Trophoblast cell (in vitro differentiated cells and primary cell): Measurements from ENCODE around the gene IL32.

ENCODE experiments used
- DNase-seq, 2 donors: peaks; one replicate each; pipeline ENCODE4 v3.0.0-alpha.2; 2016
- H2AFZ ChIP-seq: 2 replicates; pipeline ENCODE4 v1.6.1; 2013; ENCODE audit warnings: low read length, moderate library complexity, mild to moderate bottlenecking; ENCODE audit not compliant: insufficient read depth, poor library complexity
- H2AK5ac ChIP-seq: 2 replicates; pipeline ENCODE4 v1.6.1; 2013; ENCODE audit warnings: mild to moderate bottlenecking, low read length
- H2BK120ac ChIP-seq: 2 replicates; pipeline ENCODE4 v1.6.1; 2013; ENCODE audit warnings: low read length, mild to moderate bottlenecking, moderate library complexity; ENCODE audit not compliant: insufficient read depth, poor library complexity
- H2BK12ac ChIP-seq: 2 replicates; pipeline ENCODE4 v1.6.1; 2013; ENCODE audit warnings: mild to moderate bottlenecking, low read length, moderate library complexity
- H2BK5ac ChIP-seq: 2 replicates; pipeline ENCODE4 v1.6.1; 2013; ENCODE audit warnings: low read length, low read depth, moderate library complexity, mild to moderate bottlenecking; ENCODE audit not compliant: poor library complexity
- H3K14ac ChIP-seq: 2 replicates; pipeline ENCODE4 v1.6.1; 2013; ENCODE audit warnings: mild to moderate bottlenecking, low read length
- H3K18ac ChIP-seq: 2 replicates; pipeline ENCODE4 v1.6.1; 2013; ENCODE audit warnings: mild to moderate bottlenecking, low read length
- H3K23ac ChIP-seq: 2 replicates; pipeline ENCODE4 v1.6.1; 2013; ENCODE audit warnings: low read length
- H3K27ac ChIP-seq: 2 replicates; pipeline ENCODE4 v1.5.1; 2013; ENCODE audit warnings: low read depth, mild to moderate bottlenecking, inconsistent platforms, low read length, moderate library complexity
- H3K27me3 ChIP-seq: 2 replicates; pipeline ENCODE4 v1.6.1; 2013; ENCODE audit warnings: inconsistent platforms, mild to moderate bottlenecking, low read length, moderate library complexity; ENCODE audit not compliant: insufficient read depth
- H3K36me3 ChIP-seq, 2 experiments: 1 replicate in 1 of 2; 2 replicates in 1 of 2; pipeline ENCODE4 v1.6.1; 2013; ENCODE audit warnings: low read length in 2 of 2, mild to moderate bottlenecking in 2 of 2, moderate library complexity in 1 of 2; ENCODE audit not compliant: insufficient read depth in 2 of 2, control insufficient read depth in 1 of 2
- H3K4ac ChIP-seq: 2 replicates; pipeline ENCODE4 v1.6.1; 2013; ENCODE audit warnings: low read depth, mild to moderate bottlenecking, low read length, moderate library complexity
- H3K4me1 ChIP-seq, 2 experiments: 1 replicate in 1 of 2; 2 replicates in 1 of 2; pipeline ENCODE4 v1.6.1; 2013; ENCODE audit warnings: low read length in 2 of 2, mild to moderate bottlenecking in 2 of 2, moderate library complexity in 1 of 2; ENCODE audit not compliant: insufficient read depth in 2 of 2, control insufficient read depth in 1 of 2
- H3K4me2 ChIP-seq: 2 replicates; pipeline ENCODE4 v1.6.1; 2013; ENCODE audit warnings: inconsistent platforms, mild to moderate bottlenecking, low read length, moderate library complexity
- H3K4me3 ChIP-seq: 2 replicates; pipeline ENCODE4 v1.5.1; 2013; ENCODE audit warnings: mild to moderate bottlenecking, low read depth, low read length, inconsistent platforms
- H3K79me1 ChIP-seq: one replicate; pipeline ENCODE4 v1.6.1; 2013; ENCODE audit warnings: low read length
- H3K79me2 ChIP-seq: 2 replicates; pipeline ENCODE4 v1.6.1; 2013; ENCODE audit warnings: low read length, mild to moderate bottlenecking; ENCODE audit not compliant: control insufficient read depth, insufficient read depth, poor library complexity
- H3K9ac ChIP-seq: 2 replicates; pipeline ENCODE4 v1.6.1; 2013; ENCODE audit warnings: mild to moderate bottlenecking, low read length
- H3K9me3 ChIP-seq: 2 replicates; pipeline ENCODE4 v1.6.1; 2013; ENCODE audit warnings: low read depth, mild to moderate bottlenecking, control low read depth, inconsistent platforms, low read length; ENCODE audit not compliant: insufficient read depth
- H4K12ac ChIP-seq: 2 replicates; pipeline ENCODE4 v1.6.1; 2013; ENCODE audit warnings: low read depth, mild to moderate bottlenecking, low read length, moderate library complexity
- H4K8ac ChIP-seq: 2 replicates; pipeline ENCODE4 v1.6.1; 2013; ENCODE audit warnings: low read depth, mild to moderate bottlenecking, low read length, moderate library complexity
- H4K91ac ChIP-seq: one replicate; pipeline ENCODE4 v1.6.1; 2013; ENCODE audit warnings: low read depth, mild to moderate bottlenecking, low read length, moderate library complexity
- WGBS: extraction: QIAGEN DNeasy Blood & Tissue Kit; methylation state at CpG from one replicate; pipeline ENCODE4 v1.1.7; 2013; ENCODE audit warnings: missing lambda C conversion rate; ENCODE audit not compliant: insufficient read length, insufficient coverage; ENCODE audit errors: extremely low coverage; 5-methylcytosine and 5-hydroxymethylcytosine counted together

Gene IL32

GRCh38 chr16:3059723-3060242 lies 5.7 kb upstream of the IL32 start:
- H3K23ac ChIP-seq = no peak overlapping the region
- H4K91ac ChIP-seq = peak overlapping the region; percentile 78
- H3K4me3 ChIP-seq = no peak overlapping the region
- peaks cover 10% of the 10 kb centered on the region for H3K79me1 ChIP-seq
- H3K14ac ChIP-seq = peak overlapping the region; percentile 55
- H3K4me2 ChIP-seq = peak overlapping the region; percentile 71
- peak overlapping the region; percentile 46 for H3K27ac ChIP-seq
- no peak for DNase-seq
- H2BK120ac ChIP-seq = peak overlapping the region; percentile 3
- peak overlapping the region; percentile 30 for H2BK12ac ChIP-seq
- H2AK5ac ChIP-seq = no peak overlapping the region
- H2AFZ ChIP-seq = peak overlapping the region; percentile 39
- H3K79me2 ChIP-seq = peaks cover 5% of the 10 kb centered on the region
- H3K4ac ChIP-seq = peak overlapping the region; percentile 18
- peak overlapping the region; percentile 41 for H3K18ac ChIP-seq
- H4K8ac ChIP-seq = peak overlapping the region; percentile 80
- peaks cover under 1% of the 10 kb centered on the region in 2 experiments for H3K36me3 ChIP-seq
- no peaks in the 10 kb centered on the region for H3K9me3 ChIP-seq
- no peak overlapping the region for H2BK5ac ChIP-seq
- H3K27me3 ChIP-seq = no peaks in the 10 kb centered on the region
- H4K12ac ChIP-seq = peak overlapping the region; percentile 7
- peaks cover 11 to 12% of the 10 kb centered on the region in 2 experiments for H3K4me1 ChIP-seq
- WGBS = no CpG with 5 or more reads among the region's 9 CpGs
- H3K9ac ChIP-seq = peak overlapping the region; percentile 73

GRCh38 chr16:3060339-3061127 lies 4.9 kb upstream of the IL32 start:
- no peak overlapping the region for H3K27ac ChIP-seq
- no peak overlapping the region for H3K18ac ChIP-seq
- H3K79me1 ChIP-seq = peaks cover 10% of the 10 kb centered on the region
- H2AK5ac ChIP-seq = peak overlapping the region; percentile 3
- WGBS = no CpG with 5 or more reads among the region's 14 CpGs
- H3K9me3 ChIP-seq = no peaks in the 10 kb centered on the region
- no peak overlapping the region for H3K14ac ChIP-seq
- H4K8ac ChIP-seq = no peak overlapping the region
- H3K9ac ChIP-seq = no peak overlapping the region
- H2BK120ac ChIP-seq = no peak overlapping the region
- H3K4ac ChIP-seq = no peak overlapping the region
- H4K12ac ChIP-seq = no peak overlapping the region
- no peak overlapping the region for H3K4me3 ChIP-seq
- H2BK5ac ChIP-seq = no peak overlapping the region
- no peak overlapping the region for H2BK12ac ChIP-seq
- no peak overlapping the region for H4K91ac ChIP-seq
- no peaks in the 10 kb centered on the region for H3K27me3 ChIP-seq
- H3K23ac ChIP-seq = no peak overlapping the region
- DNase-seq = no peak
- H2AFZ ChIP-seq = peak overlapping the region; percentile 6
- peaks cover 16 to 19% of the 10 kb centered on the region in 2 experiments for H3K4me1 ChIP-seq
- no peak overlapping the region for H3K4me2 ChIP-seq
- no peaks in the 10 kb centered on the region for H3K36me3 ChIP-seq
- peaks cover 5% of the 10 kb centered on the region for H3K79me2 ChIP-seq

- Histone ChIP-seq H3K4me1 (peaks cover 16 to 19% of the 10 kb centered on the region in 2 experiments), H3K27me3 (no peaks in the 10 kb centered on the region), H3K4me2 (no peak overlapping the region), H3K79me1 (peaks cover 10% of the 10 kb centered on the region), H3K18ac (no peak overlapping the region), H2BK5ac (no peak overlapping the region), H2AFZ (no peak overlapping the region), H3K4me3 (no peak overlapping the region), H3K27ac (no peak overlapping the region), H3K23ac (no peak overlapping the region), H3K9me3 (no peaks in the 10 kb centered on the region), H4K8ac (no peak overlapping the region), H3K4ac (no peak overlapping the region), H3K9ac (no peak overlapping the region), H2AK5ac (no peak overlapping the region), H3K36me3 (no peaks in the 10 kb centered on the region), H2BK12ac (no peak overlapping the region), H4K12ac (no peak overlapping the region), H4K91ac (no peak overlapping the region), H2BK120ac (no peak overlapping the region), H3K14ac (no peak overlapping the region), H3K79me2 (peaks cover 5% of the 10 kb centered on the region)
- WGBS = no CpG with 5 or more reads among the region's 6 CpGs
- no peak for DNase-seq
These were observed 2.9 kb upstream of the IL32 start for GRCh38 chr16:3062553-3062952.

- no peaks in the 10 kb centered on the region for H3K9me3 ChIP-seq
- H4K91ac ChIP-seq = no peak overlapping the region
- no CpG with 5 or more reads among the region's 8 CpGs for WGBS
- no peak overlapping the region for H3K27ac ChIP-seq
- no peak overlapping the region for H2AK5ac ChIP-seq
- H3K27me3 ChIP-seq = no peaks in the 10 kb centered on the region
- H2BK5ac ChIP-seq = no peak overlapping the region
- DNase-seq = no peak
- no peak overlapping the region for H2BK120ac ChIP-seq
- no peak overlapping the region for H3K4me3 ChIP-seq
- H3K9ac ChIP-seq = no peak overlapping the region
- no peak overlapping the region for H3K23ac ChIP-seq
- H3K4me2 ChIP-seq = no peak overlapping the region
- no peak overlapping the region for H3K14ac ChIP-seq
- H4K8ac ChIP-seq = no peak overlapping the region
- peaks cover 9% of the 10 kb centered on the region for H3K79me1 ChIP-seq
- H3K4me1 ChIP-seq = peaks cover 10 to 14% of the 10 kb centered on the region in 2 experiments
- H3K79me2 ChIP-seq = peaks cover 5% of the 10 kb centered on the region
- no peaks in the 10 kb centered on the region for H3K36me3 ChIP-seq
- no peak overlapping the region for H2AFZ ChIP-seq
- no peak overlapping the region for H4K12ac ChIP-seq
- no peak overlapping the region for H3K4ac ChIP-seq
- H3K18ac ChIP-seq = no peak overlapping the region
- no peak overlapping the region for H2BK12ac ChIP-seq
These were observed 1.6 kb upstream of the IL32 start for GRCh38 chr16:3063625-3064386.
